Measurements from ENCODE around the gene GPR176.

The GPR176 gene

GRCh38 chr15:39850436-39850835 lies 69.6 kb downstream of the GPR176 start:
- TF ChIP-seq, protein P1, sequence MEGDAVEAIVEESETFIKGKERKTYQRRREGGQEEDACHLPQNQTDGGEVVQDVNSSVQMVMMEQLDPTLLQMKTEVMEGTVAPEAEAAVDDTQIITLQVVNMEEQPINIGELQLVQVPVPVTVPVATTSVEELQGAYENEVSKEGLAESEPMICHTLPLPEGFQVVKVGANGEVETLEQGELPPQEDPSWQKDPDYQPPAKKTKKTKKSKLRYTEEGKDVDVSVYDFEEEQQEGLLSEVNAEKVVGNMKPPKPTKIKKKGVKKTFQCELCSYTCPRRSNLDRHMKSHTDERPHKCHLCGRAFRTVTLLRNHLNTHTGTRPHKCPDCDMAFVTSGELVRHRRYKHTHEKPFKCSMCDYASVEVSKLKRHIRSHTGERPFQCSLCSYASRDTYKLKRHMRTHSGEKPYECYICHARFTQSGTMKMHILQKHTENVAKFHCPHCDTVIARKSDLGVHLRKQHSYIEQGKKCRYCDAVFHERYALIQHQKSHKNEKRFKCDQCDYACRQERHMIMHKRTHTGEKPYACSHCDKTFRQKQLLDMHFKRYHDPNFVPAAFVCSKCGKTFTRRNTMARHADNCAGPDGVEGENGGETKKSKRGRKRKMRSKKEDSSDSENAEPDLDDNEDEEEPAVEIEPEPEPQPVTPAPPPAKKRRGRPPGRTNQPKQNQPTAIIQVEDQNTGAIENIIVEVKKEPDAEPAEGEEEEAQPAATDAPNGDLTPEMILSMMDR (conservative IDR thresholded peaks at IDR 0.05; ENCODE audit: low read length), result no peak
- TF ChIP-seq EZH2phosphoT487 (IDR thresholded peaks at IDR 0.05; ENCODE audit: borderline replicate concordance), result no peak
- Histone ChIP-seq H3K27me3 (ENCODE audit: insufficient read depth, low read length, poor library complexity, severe bottlenecking) (no peaks in the 10 kb centered on the region), H3F3A (ENCODE audit: low read depth) (no peaks in the 10 kb centered on the region), H4K20me1 (ENCODE audit: insufficient read depth, low read length, poor library complexity, severe bottlenecking) (no peaks in the 10 kb centered on the region), H3K4me2 (ENCODE audit: low read depth, low read length, poor library complexity, severe bottlenecking) (no peak overlapping the region), H3K4me1 (ENCODE audit: insufficient read depth, low read length, poor library complexity, severe bottlenecking) (peaks cover 9% of the 10 kb centered on the region), H3K9me3 (ENCODE audit: insufficient read depth, low read depth, low read length) (no peaks in the 10 kb centered on the region), H3K9ac (ENCODE audit: low read depth, low read length, poor library complexity, severe bottlenecking) (no peak overlapping the region), H3K79me2 (ENCODE audit: insufficient read depth, low read length) (no peaks in the 10 kb centered on the region), H2AFZ (ENCODE audit: low read length) (no peak overlapping the region), H3K36me3 (ENCODE audit: insufficient read depth, low read length) (no peaks in the 10 kb centered on the region), H3K9me2 (replicated peaks; ENCODE audit: low read depth, low read length) (no peaks in the 10 kb centered on the region), H3K4me3 (ENCODE audit: low read length, poor library complexity, severe bottlenecking) (no peak overlapping the region)

- Histone ChIP-seq H3K27me3 (ENCODE audit: insufficient read depth, low read length, poor library complexity, severe bottlenecking) (no peaks in the 10 kb centered on the region), H3F3A (ENCODE audit: low read depth) (no peaks in the 10 kb centered on the region), H3K4me1 (ENCODE audit: insufficient read depth, low read length, poor library complexity, severe bottlenecking) (peaks cover 19% of the 10 kb centered on the region), H4K20me1 (ENCODE audit: insufficient read depth, low read length, poor library complexity, severe bottlenecking) (no peaks in the 10 kb centered on the region), H3K36me3 (ENCODE audit: insufficient read depth, low read length) (no peaks in the 10 kb centered on the region), H2AFZ (ENCODE audit: low read length) (0 out of 2 replicates have a peak overlapping the region, but pooled peaks have one; percentile 13), H3K9me2 (replicated peaks; ENCODE audit: low read depth, low read length) (no peaks in the 10 kb centered on the region), H3K79me2 (ENCODE audit: insufficient read depth, low read length) (no peaks in the 10 kb centered on the region), H3K4me2 (ENCODE audit: low read depth, low read length, poor library complexity, severe bottlenecking) (no peak overlapping the region), H3K4me3 (ENCODE audit: low read length, poor library complexity, severe bottlenecking) (no peak overlapping the region), H3K9ac (ENCODE audit: low read depth, low read length, poor library complexity, severe bottlenecking) (no peak overlapping the region), H3K9me3 (ENCODE audit: insufficient read depth, low read depth, low read length) (no peaks in the 10 kb centered on the region)
- TF ChIP-seq, protein P1 (conservative IDR thresholded peaks at IDR 0.05; ENCODE audit: low read length), result no peak
Observed at GRCh38 chr15:39846108-39846507, 74.0 kb downstream of the GPR176 start.

DNA sequence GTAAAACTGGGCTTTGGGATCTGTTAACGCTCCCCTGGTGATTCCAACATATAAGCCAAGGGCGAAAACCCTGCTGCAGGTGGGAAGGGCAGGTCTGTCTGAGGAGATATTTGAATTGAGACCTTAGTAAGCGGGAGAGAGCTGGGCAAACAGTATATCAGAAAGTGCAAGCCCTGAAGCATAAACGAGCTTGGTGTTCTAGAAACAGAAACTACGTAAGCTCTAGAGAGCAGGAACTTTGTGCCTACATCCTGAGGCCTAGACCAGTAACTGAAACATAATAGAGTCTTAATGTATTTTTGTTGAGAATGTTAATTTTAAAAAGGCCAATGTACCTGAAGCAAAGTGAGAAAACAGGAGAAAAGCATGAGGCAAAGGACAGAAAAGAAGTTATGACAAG lies 74.5 kb downstream of the GPR176 start:
- TF ChIP-seq, protein P1 (conservative IDR thresholded peaks at IDR 0.05; ENCODE audit: low read length), result no peak
- TF ChIP-seq EZH2phosphoT487 (IDR thresholded peaks at IDR 0.05; ENCODE audit: borderline replicate concordance), result no peak
- no peaks in the 10 kb centered on the region for H3K27me3 ChIP-seq (ENCODE audit: insufficient read depth, low read length, poor library complexity, severe bottlenecking)
- no peaks in the 10 kb centered on the region for H3K9me2 ChIP-seq (replicated peaks; ENCODE audit: low read depth, low read length)
- 0 out of 2 replicates have a peak overlapping the region, but pooled peaks have one; percentile 13 for H2AFZ ChIP-seq (ENCODE audit: low read length)
- no peaks in the 10 kb centered on the region for H4K20me1 ChIP-seq (ENCODE audit: insufficient read depth, low read length, poor library complexity, severe bottlenecking)
- peaks cover 19% of the 10 kb centered on the region for H3K4me1 ChIP-seq (ENCODE audit: insufficient read depth, low read length, poor library complexity, severe bottlenecking)
- no peaks in the 10 kb centered on the region for H3K9me3 ChIP-seq (ENCODE audit: insufficient read depth, low read depth, low read length)
- no peak overlapping the region for H3K4me3 ChIP-seq (ENCODE audit: low read length, poor library complexity, severe bottlenecking)
- H3K79me2 ChIP-seq (ENCODE audit: insufficient read depth, low read length), result no peaks in the 10 kb centered on the region
- H3K36me3 ChIP-seq (ENCODE audit: insufficient read depth, low read length), result no peaks in the 10 kb centered on the region
- no peak overlapping the region for H3K9ac ChIP-seq (ENCODE audit: low read depth, low read length, poor library complexity, severe bottlenecking)
- H3F3A ChIP-seq (ENCODE audit: low read depth), result no peaks in the 10 kb centered on the region
- H3K4me2 ChIP-seq (ENCODE audit: low read depth, low read length, poor library complexity, severe bottlenecking), result no peak overlapping the region
